ENCODE measurements around the gene HDDC3.

DNA sequence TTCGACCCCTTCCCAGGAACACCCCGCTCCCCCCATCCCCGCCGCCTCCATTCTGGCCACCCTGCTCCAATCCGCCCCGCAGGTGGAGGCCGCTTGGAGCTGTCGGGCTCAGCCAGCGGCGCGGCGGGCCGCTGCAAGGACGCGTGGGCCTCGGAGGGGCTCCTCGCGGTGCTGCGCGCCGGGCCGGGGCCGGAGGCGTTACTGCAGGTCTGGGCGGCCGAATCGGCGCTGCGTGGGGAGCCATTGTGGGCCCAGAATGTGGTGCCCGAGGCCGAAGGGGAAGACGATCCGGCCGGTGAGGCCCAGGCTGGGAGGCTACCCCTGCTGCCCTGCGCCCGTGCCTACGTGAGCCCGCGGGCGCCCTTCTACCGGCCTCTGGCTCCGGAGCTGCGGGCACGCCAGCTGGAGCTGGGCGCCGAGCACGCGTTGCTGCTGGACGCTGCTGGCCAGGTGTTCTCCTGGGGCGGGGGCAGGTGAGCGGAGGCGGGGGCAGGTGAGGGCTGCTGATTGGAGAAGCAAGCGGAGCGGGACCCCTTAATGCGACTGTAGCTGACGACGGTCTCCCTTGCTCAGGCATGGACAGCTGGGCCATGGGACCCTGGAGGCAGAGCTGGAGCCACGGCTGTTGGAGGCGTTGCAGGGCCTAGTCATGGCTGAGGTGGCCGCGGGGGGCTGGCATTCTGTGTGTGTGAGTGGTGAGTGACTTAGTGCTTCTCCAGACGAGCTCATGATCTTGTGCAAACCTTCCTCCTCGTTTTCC is 24.9 kb upstream of the HDDC3 start:
- TF ChIP-seq, protein P1, sequence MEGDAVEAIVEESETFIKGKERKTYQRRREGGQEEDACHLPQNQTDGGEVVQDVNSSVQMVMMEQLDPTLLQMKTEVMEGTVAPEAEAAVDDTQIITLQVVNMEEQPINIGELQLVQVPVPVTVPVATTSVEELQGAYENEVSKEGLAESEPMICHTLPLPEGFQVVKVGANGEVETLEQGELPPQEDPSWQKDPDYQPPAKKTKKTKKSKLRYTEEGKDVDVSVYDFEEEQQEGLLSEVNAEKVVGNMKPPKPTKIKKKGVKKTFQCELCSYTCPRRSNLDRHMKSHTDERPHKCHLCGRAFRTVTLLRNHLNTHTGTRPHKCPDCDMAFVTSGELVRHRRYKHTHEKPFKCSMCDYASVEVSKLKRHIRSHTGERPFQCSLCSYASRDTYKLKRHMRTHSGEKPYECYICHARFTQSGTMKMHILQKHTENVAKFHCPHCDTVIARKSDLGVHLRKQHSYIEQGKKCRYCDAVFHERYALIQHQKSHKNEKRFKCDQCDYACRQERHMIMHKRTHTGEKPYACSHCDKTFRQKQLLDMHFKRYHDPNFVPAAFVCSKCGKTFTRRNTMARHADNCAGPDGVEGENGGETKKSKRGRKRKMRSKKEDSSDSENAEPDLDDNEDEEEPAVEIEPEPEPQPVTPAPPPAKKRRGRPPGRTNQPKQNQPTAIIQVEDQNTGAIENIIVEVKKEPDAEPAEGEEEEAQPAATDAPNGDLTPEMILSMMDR (IDR thresholded peaks at IDR 0.05 in 4 of 5, conservative IDR thresholded peaks at IDR 0.05 in 1 of 5) = no peak
- TF ChIP-seq POLR2A (IDR thresholded peaks at IDR 0.05) = no peak

All from gastrocnemius medialis (tissue), 4 donors.